ENCODE results near the gene PLVAP. TPM values are rescaled to one million over a fixed set of nuclear protein-coding genes. Genes with fewer than 3 reads are reported as not detected.
"Not testable (repeated sequence)": the region's sequence is repeated elsewhere in the genome, so short reads cannot be mapped to it uniquely, and the experiment has no call there.

PLVAP gene
- total RNA-seq, 1 donor from 2014 or later = 0.12 TPM

- no peaks in the 10 kb centered on the region for H3K36me3 Mint-ChIP-seq (ENCODE audit: insufficient read depth)
- peaks cover 3% of the 10 kb centered on the region for H3K9me3 Mint-ChIP-seq (ENCODE audit: low read depth)
- TF ChIP-seq, protein P1, sequence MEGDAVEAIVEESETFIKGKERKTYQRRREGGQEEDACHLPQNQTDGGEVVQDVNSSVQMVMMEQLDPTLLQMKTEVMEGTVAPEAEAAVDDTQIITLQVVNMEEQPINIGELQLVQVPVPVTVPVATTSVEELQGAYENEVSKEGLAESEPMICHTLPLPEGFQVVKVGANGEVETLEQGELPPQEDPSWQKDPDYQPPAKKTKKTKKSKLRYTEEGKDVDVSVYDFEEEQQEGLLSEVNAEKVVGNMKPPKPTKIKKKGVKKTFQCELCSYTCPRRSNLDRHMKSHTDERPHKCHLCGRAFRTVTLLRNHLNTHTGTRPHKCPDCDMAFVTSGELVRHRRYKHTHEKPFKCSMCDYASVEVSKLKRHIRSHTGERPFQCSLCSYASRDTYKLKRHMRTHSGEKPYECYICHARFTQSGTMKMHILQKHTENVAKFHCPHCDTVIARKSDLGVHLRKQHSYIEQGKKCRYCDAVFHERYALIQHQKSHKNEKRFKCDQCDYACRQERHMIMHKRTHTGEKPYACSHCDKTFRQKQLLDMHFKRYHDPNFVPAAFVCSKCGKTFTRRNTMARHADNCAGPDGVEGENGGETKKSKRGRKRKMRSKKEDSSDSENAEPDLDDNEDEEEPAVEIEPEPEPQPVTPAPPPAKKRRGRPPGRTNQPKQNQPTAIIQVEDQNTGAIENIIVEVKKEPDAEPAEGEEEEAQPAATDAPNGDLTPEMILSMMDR (IDR thresholded peaks at IDR 0.05; ENCODE audit: unreplicated experiment) = no peak
- H3K27me3 Mint-ChIP-seq = no peaks in the 10 kb centered on the region
- no peak overlapping the region for H3K4me3 Mint-ChIP-seq (ENCODE audit: low read depth)
- H3K4me1 Mint-ChIP-seq (ENCODE audit: low read depth) = peaks cover 4% of the 10 kb centered on the region
- no peak for DNase-seq (ENCODE audit: low spot score, unreplicated experiment)
- no peak overlapping the region for H3K27ac Mint-ChIP-seq
Observed at GRCh38 chr19:17378271-17378670, 1.1 kb upstream of the PLVAP start.

DNA sequence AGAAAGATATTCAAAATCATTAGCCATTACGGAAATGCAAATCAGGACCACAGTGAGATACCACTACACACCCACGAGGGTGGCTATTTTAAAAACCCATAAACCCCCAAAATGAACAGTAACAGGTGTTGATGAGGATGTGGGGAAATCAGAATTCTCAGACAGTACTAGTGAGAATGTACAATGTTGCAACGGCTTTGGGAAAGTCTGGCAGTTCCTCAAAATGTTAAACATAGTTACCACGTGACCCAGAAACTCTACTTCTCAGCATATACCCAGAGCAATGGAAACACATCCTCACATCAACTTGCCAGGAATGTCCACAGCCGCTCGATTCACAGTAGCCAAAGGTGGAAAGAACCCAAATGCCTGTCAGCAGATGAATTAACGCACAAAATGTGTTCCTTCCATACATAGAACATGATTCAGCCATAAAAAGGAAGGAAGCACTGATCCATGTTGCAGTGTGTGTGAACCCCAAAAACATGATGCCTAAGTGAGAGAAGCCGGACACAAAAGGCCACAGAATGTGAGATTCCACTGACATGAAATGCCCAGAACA lies 7.0 kb downstream of the PLVAP start:
- DNase-seq (ENCODE audit: low spot score, unreplicated experiment) = no peak
- Mint-ChIP-seq H3K27me3 (no peaks in the 10 kb centered on the region), H3K9me3 (ENCODE audit: low read depth) (no peaks in the 10 kb centered on the region), H3K4me3 (ENCODE audit: low read depth) (no peak overlapping the region), H3K4me1 (ENCODE audit: low read depth) (no peaks in the 10 kb centered on the region), H3K27ac (peak overlapping the region; percentile 25), H3K36me3 (ENCODE audit: insufficient read depth) (no peaks in the 10 kb centered on the region)
- TF ChIP-seq, protein P1 (IDR thresholded peaks at IDR 0.05; ENCODE audit: unreplicated experiment) = no peak

DNA sequence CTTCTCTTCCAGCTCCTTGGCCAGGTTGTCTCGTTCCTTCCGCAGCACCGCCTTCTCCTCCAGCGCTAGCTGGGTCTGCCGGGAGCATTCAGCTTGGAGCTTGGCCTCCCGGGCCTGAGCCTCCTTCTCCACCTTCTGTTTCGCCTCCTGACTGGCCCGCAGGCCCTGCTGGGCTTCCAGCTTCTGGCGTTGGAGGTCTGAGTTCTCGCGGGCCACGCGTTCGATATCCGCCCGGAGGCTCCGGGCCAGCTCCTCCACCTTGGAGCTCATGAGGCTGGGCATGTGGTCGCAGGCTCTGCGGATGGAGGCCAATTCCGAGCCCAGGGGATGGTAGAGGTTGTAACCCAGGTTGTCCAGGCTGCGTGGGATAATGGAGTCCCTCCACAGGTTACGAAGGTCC lies 11.8 kb downstream of the PLVAP start:
- TF ChIP-seq, protein P1 (IDR thresholded peaks at IDR 0.05; ENCODE audit: unreplicated experiment) = no peak
- peaks cover 6% of the 10 kb centered on the region for H3K27me3 Mint-ChIP-seq
- no peaks in the 10 kb centered on the region for H3K9me3 Mint-ChIP-seq (ENCODE audit: low read depth)
- no peaks in the 10 kb centered on the region for H3K36me3 Mint-ChIP-seq (ENCODE audit: insufficient read depth)
- no peaks in the 10 kb centered on the region for H3K4me1 Mint-ChIP-seq (ENCODE audit: low read depth)
- DNase-seq (ENCODE audit: low spot score, unreplicated experiment) = no peak
- no peak overlapping the region for H3K27ac Mint-ChIP-seq
- H3K4me3 Mint-ChIP-seq (ENCODE audit: low read depth) = no peak overlapping the region

DNA sequence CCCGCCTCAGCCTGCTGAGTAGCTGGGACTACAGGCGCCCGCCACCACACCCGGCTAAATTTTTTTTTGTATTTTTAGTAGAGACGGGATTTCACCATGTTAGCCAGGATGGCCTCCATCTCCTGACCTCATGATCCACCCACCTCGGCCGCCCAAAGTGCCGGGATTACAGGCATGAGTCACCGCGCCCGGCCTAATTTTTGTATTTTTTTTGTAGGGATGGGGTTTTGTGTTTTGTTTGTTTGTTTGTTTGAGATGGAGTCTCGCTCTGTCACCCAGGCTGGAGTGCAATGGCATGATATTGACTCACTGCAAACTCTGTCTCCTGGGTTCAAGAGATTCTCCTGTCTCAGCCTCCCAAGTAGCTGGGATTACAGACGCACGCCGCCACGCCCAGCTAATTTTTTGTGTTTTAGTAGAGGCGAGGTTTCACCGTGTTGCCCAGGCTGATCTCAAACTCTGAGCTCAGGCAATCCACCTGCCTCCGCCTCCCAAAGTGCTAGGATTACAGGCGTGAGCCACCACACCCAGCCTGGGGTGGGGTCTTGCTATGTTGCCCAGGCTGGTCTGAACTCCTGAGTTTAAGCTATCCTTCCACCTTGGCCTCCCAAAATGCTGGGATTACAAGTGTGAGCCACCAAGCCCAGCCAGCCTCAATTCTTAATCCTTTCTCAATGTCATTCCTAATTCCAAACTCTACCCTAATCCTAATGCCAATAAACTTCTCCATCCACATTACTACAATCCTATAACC lies 13.1 kb downstream of the PLVAP start:
- H3K36me3 Mint-ChIP-seq (ENCODE audit: insufficient read depth); DNase-seq (ENCODE audit: low spot score, unreplicated experiment); H3K27ac Mint-ChIP-seq; H3K4me3 Mint-ChIP-seq (ENCODE audit: low read depth); H3K9me3 Mint-ChIP-seq (ENCODE audit: low read depth); H3K27me3 Mint-ChIP-seq; H3K4me1 Mint-ChIP-seq (ENCODE audit: low read depth): not testable (repeated sequence)

GRCh38 chr19:17359905-17360800 lies 17.0 kb downstream of the PLVAP start:
- Mint-ChIP-seq H3K9me3 (ENCODE audit: low read depth) (no peaks in the 10 kb centered on the region), H3K4me3 (ENCODE audit: low read depth) (no peak overlapping the region), H3K27me3 (peaks cover 6% of the 10 kb centered on the region), H3K36me3 (ENCODE audit: insufficient read depth) (no peaks in the 10 kb centered on the region), H3K27ac (no peak overlapping the region), H3K4me1 (ENCODE audit: low read depth) (no peaks in the 10 kb centered on the region)
- no peak for DNase-seq (ENCODE audit: low spot score, unreplicated experiment)
- TF ChIP-seq, protein P1 (IDR thresholded peaks at IDR 0.05; ENCODE audit: unreplicated experiment) = no peak
